Mucosa of descending colon (tissue), 3 donors: ENCODE measurements around the gene DMXL2. TPM values are rescaled to one million over a fixed set of nuclear protein-coding genes. Genes with fewer than 3 reads are reported as not detected.

ENCODE experiments used
- ATAC-seq: fragments of 200-7000 bp; cut with Tn5 transposase; one replicate; pipeline ENCODE4 v1.9.1; 2020; ENCODE audit warnings: mild to moderate bottlenecking, moderate library complexity
- DNase-seq, 3 donors: peaks; one replicate each; pipeline ENCODE4 v3.0.0-alpha.2; 2020
- H3K36me3 ChIP-seq: fragments of 200-600 bp; one replicate; pipeline ENCODE4 v1.8.0; 2021; ENCODE audit warnings: low read depth, mild to moderate bottlenecking
- H3K4me1 ChIP-seq: fragments of 200-600 bp; one replicate; pipeline ENCODE4 v1.8.0; 2021; ENCODE audit warnings: low read depth, mild to moderate bottlenecking
- H3K4me3 ChIP-seq: fragments of 200-600 bp; one replicate; pipeline ENCODE4 v1.8.0; 2021; ENCODE audit warnings: mild to moderate bottlenecking
- H3K9me3 ChIP-seq: fragments of 200-600 bp; one replicate; pipeline ENCODE4 v1.8.0; 2021; ENCODE audit warnings: mild to moderate bottlenecking
- CTCF ChIP-seq: fragments of 200-600 bp; IDR thresholded peaks from one replicate; pipeline ENCODE4 v1.8.0; 2022; ENCODE audit warnings: antibody characterized with exemption, mild to moderate bottlenecking
- intact Hi-C, 2 donors: fragments of 100-400 bp; cut with DNase I in 1 of 2; cut with micrococcal nuclease in 1 of 2; formaldehyde crosslinking; loops; one replicate each; pipeline versions ENCODE4 v1.11.0 to v1.11.1; 2022; cut with DNase I, micrococcal nuclease
- total RNA-seq, 3 donors: library from RNA; stranded (reverse); fragmentation: NEBNext Ultra II Directional in 2 of 3; extraction: Animal tissue kit (Norgen Biotek cat#: 25700) in 2 of 3; gene quantifications; one replicate each; pipeline versions ENCODE4 v1.2.1 to v1.2.4, GENCODE V29; 2021 to 2023
- donor health status: DM: no; HTN: no; CAD: no; lungs with moderate emphysema.
- donor health status: DM: no; HTN: no; CAD: no.
- donor health status: DM: no; HTN: yes; CAD: no.

DMXL2 gene
- total RNA-seq, 3 donors from 2014 or later, result 36.5 to 45.5 (median 43.0) TPM

GRCh38 chr15:51475736-51476135 lies 146.8 kb downstream of the DMXL2 start:
- intact Hi-C loops, result no loop called here
- no peaks in the 10 kb centered on the region for H3K36me3 ChIP-seq
- TF ChIP-seq CTCF, result no peak
- no peak for ATAC-seq
- no peaks in the 10 kb centered on the region for H3K4me1 ChIP-seq
- DNase-seq, result no peak
- H3K4me3 ChIP-seq, result no peak overlapping the region
- no peaks in the 10 kb centered on the region for H3K9me3 ChIP-seq

GRCh38 chr15:51470512-51470911 lies 152.1 kb downstream of the DMXL2 start:
- DNase-seq (no peak), ATAC-seq (no peak)
- Histone ChIP-seq H3K4me1 (no peaks in the 10 kb centered on the region), H3K4me3 (no peak overlapping the region), H3K9me3 (no peaks in the 10 kb centered on the region), H3K36me3 (no peaks in the 10 kb centered on the region)
- TF ChIP-seq CTCF, result no peak
- intact Hi-C loops, result no loop called here

- Histone ChIP-seq H3K4me3 (no peak overlapping the region), H3K9me3 (no peaks in the 10 kb centered on the region), H3K36me3 (no peaks in the 10 kb centered on the region), H3K4me1 (no peaks in the 10 kb centered on the region)
- no peak for ATAC-seq
- no peak for TF ChIP-seq CTCF
- intact Hi-C loops, result no loop called here
- no peak for DNase-seq
These were observed 161.8 kb downstream of the DMXL2 start for GRCh38 chr15:51460796-51461195.

GRCh38 chr15:51450001-51450400 lies 172.6 kb downstream of the DMXL2 start:
- intact Hi-C loops, result no loop called here
- DNase-seq (no peak), ATAC-seq (no peak)
- Histone ChIP-seq H3K4me3 (no peak overlapping the region), H3K4me1 (no peaks in the 10 kb centered on the region), H3K9me3 (no peaks in the 10 kb centered on the region), H3K36me3 (peaks cover 5% of the 10 kb centered on the region)
- TF ChIP-seq CTCF, result no peak

- ATAC-seq, result no peak
- Histone ChIP-seq H3K4me3 (no peak overlapping the region), H3K9me3 (no peaks in the 10 kb centered on the region), H3K4me1 (no peaks in the 10 kb centered on the region), H3K36me3 (peaks cover 5% of the 10 kb centered on the region)
- intact Hi-C loops, result no loop called here
- no peak for TF ChIP-seq CTCF
- no peak for DNase-seq
These were observed 173.8 kb downstream of the DMXL2 start for GRCh38 chr15:51448622-51449399.
